Measurements from ENCODE around the gene C9orf43. TPM values are rescaled to one million over a fixed set of nuclear protein-coding genes. Genes with fewer than 3 reads are reported as not detected.

C9orf43 gene
- total RNA-seq, 1 experiment from 2014 or later: 0.28 TPM

- TF ChIP-seq ZNF121 (CRISPR knock-in tag; IDR thresholded peaks at IDR 0.05): no peak
Measured at GRCh38 chr9:113472199-113472598, 61.7 kb downstream of the C9orf43 start (continued).

DNA sequence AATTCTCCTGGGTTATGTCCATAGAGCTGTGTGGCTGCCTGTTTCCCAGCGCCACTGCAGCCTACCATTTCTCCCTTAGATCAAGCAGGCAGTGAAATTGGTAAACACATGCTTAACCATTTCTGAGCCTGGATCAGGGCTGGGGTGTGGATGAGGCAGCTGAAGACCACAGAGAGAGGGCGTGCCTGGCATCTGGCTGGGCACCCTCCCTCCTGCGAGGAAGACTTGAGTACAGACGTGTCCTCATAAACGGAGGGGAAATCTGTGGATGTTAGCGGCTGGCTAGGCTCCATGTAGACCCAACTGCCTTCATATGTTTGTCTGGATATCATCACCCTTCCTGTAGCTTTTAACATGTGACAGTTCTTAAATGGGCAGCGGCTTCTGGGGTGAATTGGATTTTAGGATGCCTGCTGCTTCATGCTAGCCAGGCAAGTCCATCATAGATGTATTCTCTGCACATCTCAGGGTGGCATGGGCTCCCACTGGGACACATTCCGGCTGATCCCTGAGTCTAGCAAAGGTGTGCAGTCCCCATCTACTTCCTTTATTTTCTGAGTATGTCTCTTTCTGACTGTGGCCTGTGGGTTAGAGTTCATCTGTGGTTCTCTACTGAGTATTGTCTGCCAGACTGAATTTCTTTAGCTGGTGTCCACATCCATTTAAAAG is 63.9 kb downstream of the C9orf43 start:
- H3K27ac Mint-ChIP-seq: no peak overlapping the region
- no peaks in the 10 kb centered on the region; the same call in 1 of the 2 replicates for H3K27me3 Mint-ChIP-seq (ENCODE audit: low read depth)
- no peak overlapping the region for H3K4me3 Mint-ChIP-seq
- peaks cover 23% of the 10 kb centered on the region for H3K4me1 Mint-ChIP-seq
- CTCF ChIA-PET: interaction anchor here (0.6 to 1.1 kb wide), 3 partner anchors 28 to 402 kb away, joined by 3 to 7 read pairs (median 4); no protein-coding TSS in a partner anchor
- H3K9me3 Mint-ChIP-seq: peaks cover 9% of the 10 kb centered on the region
- peaks cover 3% of the 10 kb centered on the region for H3K36me3 Mint-ChIP-seq
- no peak for DNase-seq (ENCODE audit: low spot score)
- TF ChIP-seq ZNF425 (CRISPR knock-in tag; conservative IDR thresholded peaks at IDR 0.05): no peak
- TF ChIP-seq TP53 (CRISPR knock-in tag; IDR thresholded peaks at IDR 0.05): no peak
- TF ChIP-seq ZBTB21 (CRISPR knock-in tag; IDR thresholded peaks at IDR 0.05; ENCODE audit: borderline replicate concordance): no peak
- TF ChIP-seq, protein P1, sequence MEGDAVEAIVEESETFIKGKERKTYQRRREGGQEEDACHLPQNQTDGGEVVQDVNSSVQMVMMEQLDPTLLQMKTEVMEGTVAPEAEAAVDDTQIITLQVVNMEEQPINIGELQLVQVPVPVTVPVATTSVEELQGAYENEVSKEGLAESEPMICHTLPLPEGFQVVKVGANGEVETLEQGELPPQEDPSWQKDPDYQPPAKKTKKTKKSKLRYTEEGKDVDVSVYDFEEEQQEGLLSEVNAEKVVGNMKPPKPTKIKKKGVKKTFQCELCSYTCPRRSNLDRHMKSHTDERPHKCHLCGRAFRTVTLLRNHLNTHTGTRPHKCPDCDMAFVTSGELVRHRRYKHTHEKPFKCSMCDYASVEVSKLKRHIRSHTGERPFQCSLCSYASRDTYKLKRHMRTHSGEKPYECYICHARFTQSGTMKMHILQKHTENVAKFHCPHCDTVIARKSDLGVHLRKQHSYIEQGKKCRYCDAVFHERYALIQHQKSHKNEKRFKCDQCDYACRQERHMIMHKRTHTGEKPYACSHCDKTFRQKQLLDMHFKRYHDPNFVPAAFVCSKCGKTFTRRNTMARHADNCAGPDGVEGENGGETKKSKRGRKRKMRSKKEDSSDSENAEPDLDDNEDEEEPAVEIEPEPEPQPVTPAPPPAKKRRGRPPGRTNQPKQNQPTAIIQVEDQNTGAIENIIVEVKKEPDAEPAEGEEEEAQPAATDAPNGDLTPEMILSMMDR (IDR thresholded peaks at IDR 0.05): no peak
- TF ChIP-seq JAZF1 (CRISPR knock-in tag; IDR thresholded peaks at IDR 0.05): no peak
- TF ChIP-seq ZNF232 (CRISPR knock-in tag; IDR thresholded peaks at IDR 0.05): no peak
- no peak for TF ChIP-seq RORB (CRISPR knock-in tag; IDR thresholded peaks at IDR 0.05)
- TF ChIP-seq FOXJ3 (CRISPR knock-in tag; IDR thresholded peaks at IDR 0.05; ENCODE audit: borderline replicate concordance): no peak
- no peak for TF ChIP-seq FOXP4 (CRISPR knock-in tag; IDR thresholded peaks at IDR 0.05)
- POLR2A ChIA-PET: no interaction called here
- no peak for ATAC-seq

GRCh38 chr9:113475031-113475430 is 64.5 kb downstream of the C9orf43 start:
- no peak overlapping the region for H3K27ac Mint-ChIP-seq

GRCh38 chr9:113475992-113476391 is 65.4 kb downstream of the C9orf43 start:
- peaks cover 9% of the 10 kb centered on the region for H3K9me3 Mint-ChIP-seq
- H3K4me1 Mint-ChIP-seq: peaks cover 23% of the 10 kb centered on the region
- CTCF ChIA-PET: no interaction called here
- DNase-seq (ENCODE audit: low spot score) (no peak), ATAC-seq (no peak)
- POLR2A ChIA-PET: no interaction called here
- peaks cover 3% of the 10 kb centered on the region for H3K36me3 Mint-ChIP-seq
- H3K4me3 Mint-ChIP-seq: no peak overlapping the region
- no peak overlapping the region for H3K27ac Mint-ChIP-seq
- no peak for TF ChIP-seq FOXP1 (CRISPR knock-in tag; IDR thresholded peaks at IDR 0.05; ENCODE audit: borderline replicate concordance)
- TF ChIP-seq, protein P2, sequence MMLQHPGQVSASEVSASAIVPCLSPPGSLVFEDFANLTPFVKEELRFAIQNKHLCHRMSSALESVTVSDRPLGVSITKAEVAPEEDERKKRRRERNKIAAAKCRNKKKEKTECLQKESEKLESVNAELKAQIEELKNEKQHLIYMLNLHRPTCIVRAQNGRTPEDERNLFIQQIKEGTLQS (CRISPR knock-in tag; conservative IDR thresholded peaks at IDR 0.05): no peak
- TF ChIP-seq, protein P3, sequence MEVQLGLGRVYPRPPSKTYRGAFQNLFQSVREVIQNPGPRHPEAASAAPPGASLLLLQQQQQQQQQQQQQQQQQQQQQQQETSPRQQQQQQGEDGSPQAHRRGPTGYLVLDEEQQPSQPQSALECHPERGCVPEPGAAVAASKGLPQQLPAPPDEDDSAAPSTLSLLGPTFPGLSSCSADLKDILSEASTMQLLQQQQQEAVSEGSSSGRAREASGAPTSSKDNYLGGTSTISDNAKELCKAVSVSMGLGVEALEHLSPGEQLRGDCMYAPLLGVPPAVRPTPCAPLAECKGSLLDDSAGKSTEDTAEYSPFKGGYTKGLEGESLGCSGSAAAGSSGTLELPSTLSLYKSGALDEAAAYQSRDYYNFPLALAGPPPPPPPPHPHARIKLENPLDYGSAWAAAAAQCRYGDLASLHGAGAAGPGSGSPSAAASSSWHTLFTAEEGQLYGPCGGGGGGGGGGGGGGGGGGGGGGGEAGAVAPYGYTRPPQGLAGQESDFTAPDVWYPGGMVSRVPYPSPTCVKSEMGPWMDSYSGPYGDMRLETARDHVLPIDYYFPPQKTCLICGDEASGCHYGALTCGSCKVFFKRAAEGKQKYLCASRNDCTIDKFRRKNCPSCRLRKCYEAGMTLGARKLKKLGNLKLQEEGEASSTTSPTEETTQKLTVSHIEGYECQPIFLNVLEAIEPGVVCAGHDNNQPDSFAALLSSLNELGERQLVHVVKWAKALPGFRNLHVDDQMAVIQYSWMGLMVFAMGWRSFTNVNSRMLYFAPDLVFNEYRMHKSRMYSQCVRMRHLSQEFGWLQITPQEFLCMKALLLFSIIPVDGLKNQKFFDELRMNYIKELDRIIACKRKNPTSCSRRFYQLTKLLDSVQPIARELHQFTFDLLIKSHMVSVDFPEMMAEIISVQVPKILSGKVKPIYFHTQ (CRISPR knock-in tag; IDR thresholded peaks at IDR 0.05): no peak
- no peaks in the 10 kb centered on the region; the same call in 1 of the 2 replicates for H3K27me3 Mint-ChIP-seq (ENCODE audit: low read depth)

More at GRCh38 chr9:113475031-113475430, 64.5 kb downstream of the C9orf43 start:
- POLR2A ChIA-PET: no interaction called here
- DNase-seq (ENCODE audit: low spot score) (no peak), ATAC-seq (no peak)
- H3K27me3 Mint-ChIP-seq (ENCODE audit: low read depth): no peaks in the 10 kb centered on the region; the same call in 1 of the 2 replicates
- peaks cover 23% of the 10 kb centered on the region for H3K4me1 Mint-ChIP-seq
- peaks cover 9% of the 10 kb centered on the region for H3K9me3 Mint-ChIP-seq
- H3K36me3 Mint-ChIP-seq: peaks cover 3% of the 10 kb centered on the region
- no peak overlapping the region for H3K4me3 Mint-ChIP-seq
- TF ChIP-seq JAZF1 (CRISPR knock-in tag; IDR thresholded peaks at IDR 0.05): no peak
- TF ChIP-seq CREM (CRISPR knock-in tag; IDR thresholded peaks at IDR 0.05): no peak
- CTCF ChIA-PET: interaction anchor here (0.6 to 1.1 kb wide), 3 partner anchors 29 to 402 kb away, joined by 3 to 7 read pairs (median 4); no protein-coding TSS in a partner anchor
